K562 (cell line): ENCODE data around the gene STAT4. TPM values are rescaled to one million over a fixed set of nuclear protein-coding genes. Genes with fewer than 3 reads are reported as not detected.

Experiments
- ATAC-seq: fragments of 200-7000 bp; cut with Tn5 transposase; 3 replicates; pipeline ENCODE4 v1.9.1; 2020; ENCODE audit warnings: moderate library complexity
- BruUV-seq: library from RNA; stranded (reverse); fragments of 400-500 nt; replicated peaks from 2 replicates; lab custom pipeline; 2021; lab: Mats Ljungman, UMichigan
- CTCF ChIA-PET: fragments of 300-600 bp; formaldehyde crosslinking; extraction: SDS; loops from one replicate; lab custom pipeline; 2021; ENCODE audit warnings: low intra/inter-chr PET ratio; lab: Yijun Ruan, JAX
- POLR2A ChIA-PET: fragments of 300-600, 350-650 bp; sonication (Branson Sonifier 250); formaldehyde crosslinking; extraction: SDS; loops from one replicate; lab custom pipeline; 2021; ENCODE audit warnings: antibody characterized with exemption, inconsistent platforms; lab: Yijun Ruan, JAX
- DNase-seq, 4 experiments: peaks; one replicate each; pipeline versions ENCODE4 v3.0.0 to v3.0.0-alpha.2; 2011 to 2018; ENCODE audit warnings: low spot score in 3 of 4, mixed read lengths in 3 of 4; ENCODE audit errors: extremely low read depth in 1 of 4
- FAIRE-seq: peaks from 2 replicates; lab custom pipeline; 2011; peaks lifted over from hg19 to GRCh38; lab: Jason Lieb, UNC
- H2AFZ ChIP-seq: 2 replicates; pipeline ENCODE4 v1.6.0; 2011; ENCODE audit warnings: low read depth, low read length, control low read depth, inconsistent platforms
- H3K27ac ChIP-seq: fragments of 200-600 bp; 3 replicates; pipeline ENCODE4 v1.8.0; 2011; ENCODE audit warnings: low read depth, mild to moderate bottlenecking, control low read depth, inconsistent platforms, low read length, moderate library complexity, mixed read lengths; ENCODE audit errors: extremely low read depth
- H3K27me3 ChIP-seq, 2 experiments: fragments of 300-600 bp in 1 of 2; 2 replicates in 1 of 2; 3 replicates in 1 of 2; pipeline versions ENCODE4 v1.6.0 to v1.8.0; 2011; ENCODE audit warnings: inconsistent platforms in 2 of 2, low read length in 2 of 2, mild to moderate bottlenecking in 1 of 2, mixed read lengths in 1 of 2, moderate library complexity in 1 of 2; ENCODE audit not compliant: control insufficient read depth in 2 of 2, insufficient read depth in 2 of 2
- H3K36me3 ChIP-seq: fragments of 300-600 bp; 3 replicates; pipeline ENCODE4 v1.8.0; 2011; ENCODE audit warnings: mild to moderate bottlenecking, low read length, inconsistent platforms; ENCODE audit not compliant: control insufficient read depth, insufficient read depth
- H3K4me1 ChIP-seq, 2 experiments: fragments of 200-600 bp in 1 of 2; replicated peaks in 1 of 2; 2 replicates in 1 of 2; 3 replicates in 1 of 2; pipeline versions ENCODE4 v1.5.1 to v1.8.0; 2011; ENCODE audit warnings: inconsistent platforms in 2 of 2, low read length in 2 of 2, mild to moderate bottlenecking in 1 of 2, mixed read lengths in 1 of 2, moderate library complexity in 1 of 2; ENCODE audit not compliant: control insufficient read depth in 2 of 2, insufficient read depth in 2 of 2
- H3K4me2 ChIP-seq: 2 replicates; pipeline ENCODE4 v1.6.1; 2011; ENCODE audit warnings: low read length, control low read depth, inconsistent platforms, mixed read lengths; ENCODE audit not compliant: insufficient read depth
- H3K4me3 ChIP-seq: fragments of 200-600 bp; sonication (generic), shearing (Covaris generic); 2 replicates; pipeline ENCODE4 v1.5.1; 2016; ENCODE audit warnings: control low read depth, inconsistent platforms
- H3K79me2 ChIP-seq: fragments of 200-600 bp; 3 replicates; pipeline ENCODE4 v1.8.0; 2011; ENCODE audit warnings: low read length, inconsistent platforms; ENCODE audit not compliant: control insufficient read depth, insufficient read depth
- H3K9ac ChIP-seq, 2 experiments: 2 replicates each; pipeline versions ENCODE4 v1.6.0 to v1.6.1; 2011; ENCODE audit warnings: low read depth in 2 of 2, low read length in 2 of 2, control low read depth in 1 of 2, inconsistent platforms in 1 of 2, mild to moderate bottlenecking in 1 of 2, mixed read lengths in 1 of 2; ENCODE audit not compliant: insufficient read depth in 1 of 2
- H3K9me1 ChIP-seq: one replicate; pipeline ENCODE4 v1.6.0; 2011; ENCODE audit warnings: inconsistent platforms, mild to moderate bottlenecking, low read length, moderate library complexity; ENCODE audit not compliant: control insufficient read depth, insufficient read depth
- H3K9me3 ChIP-seq: replicated peaks from 2 replicates; pipeline ENCODE4 v1.5.1; 2011; ENCODE audit warnings: low read depth, low read length, inconsistent platforms; ENCODE audit not compliant: control insufficient read depth, insufficient read depth
- H4K20me1 ChIP-seq: replicated peaks from 2 replicates; pipeline ENCODE4 v1.6.1; 2011; ENCODE audit warnings: low read length, inconsistent platforms, mixed read lengths; ENCODE audit not compliant: control insufficient read depth, insufficient read depth
- EWSR1 ChIP-seq: fragments of 450-650 bp; IDR thresholded peaks from 2 replicates; pipeline ENCODE4 v1.6.1; 2018; ENCODE audit warnings: borderline replicate concordance, mild to moderate bottlenecking, low read depth, moderate library complexity; ENCODE audit not compliant: partially characterized antibody
- FOXA3 ChIP-seq, 2 experiments: fragments of 450-650 bp in 1 of 2; sonication (generic) in 1 of 2; formaldehyde crosslinking; IDR thresholded peaks in 1 of 2; conservative IDR thresholded peaks in 1 of 2; 2 replicates each; pipeline versions ENCODE4 v1.4.0 to v1.8.0; 2020 to 2022; ENCODE audit warnings: mild to moderate bottlenecking in 2 of 2, missing genetic modification reagents in 1 of 2
- MBD2 ChIP-seq: sonication (generic); IDR thresholded peaks from 2 replicates; pipeline ENCODE4 v1.6.1; 2016; ENCODE audit warnings: low read depth, borderline replicate concordance
- MEF2D ChIP-seq: conservative IDR thresholded peaks from 2 replicates; pipeline ENCODE4 v1.6.1; 2016; ENCODE audit warnings: low read depth, missing genetic modification characterization, missing compliant biosample characterization
- WGBS: fragments of 100-300 bp; shearing (Covaris generic); methylation state at CpG from one replicate; pipeline ENCODE4 v1.1.6; 2016; ENCODE audit warnings: low coverage, mixed read lengths; ENCODE audit not compliant: insufficient coverage; ENCODE audit errors: missing lambda C conversion rate; 5-methylcytosine and 5-hydroxymethylcytosine counted together
- in situ Hi-C: fragments of 300-500 bp; cut with MboI; formaldehyde crosslinking; loops from 4 replicates; pipeline ENCODE4 v1.15.0; 2018; ENCODE audit warnings: inconsistent platforms, mixed read lengths
- intact Hi-C: fragments of 100-400 bp; cut with micrococcal nuclease; formaldehyde crosslinking; loops from 2 replicates; pipeline ENCODE4 v1.14.2; 2022
- polyA plus RNA-seq, 8 experiments: library from polyadenylated mRNA; depleted of rRNA in 4 of 8; stranded (reverse) in 5 of 8; unstranded in 3 of 8; fragments of >200 nt; fragmentation: Nextera tagmentation in 2 of 8; fragmentation: Illumina TruSeq in 1 of 8; extraction: Ambion mirVana in 2 of 8; extraction: Trizol in 1 of 8; gene quantifications; 2 replicates each; pipeline versions ENCODE4 v1.2.1 to v1.2.3, GENCODE V29; 2011 to 2014; ENCODE audit warnings: inconsistent platforms in 1 of 8, missing spikeins in 1 of 8
- total RNA-seq, 7 experiments: library from RNA; depleted of rRNA in 6 of 7; stranded (reverse); fragments of >200 nt in 6 of 7; fragmentation: Illumina TruSeq in 2 of 7; extraction: Trizol in 2 of 7; gene quantifications; 2 replicates each; pipeline versions ENCODE4 v1.2.1 to v1.2.3, GENCODE V29; 2011 to 2021; ENCODE audit warnings: low replicate concordance in 1 of 7

STAT4 gene
- total and polyA plus RNA-seq, 9 of the 15 experiments (the other 6 are each of a cell fraction or from before 2014, with no cell fraction given), result 0.01 to 0.06 (median 0.03) TPM; not detected in 6

DNA sequence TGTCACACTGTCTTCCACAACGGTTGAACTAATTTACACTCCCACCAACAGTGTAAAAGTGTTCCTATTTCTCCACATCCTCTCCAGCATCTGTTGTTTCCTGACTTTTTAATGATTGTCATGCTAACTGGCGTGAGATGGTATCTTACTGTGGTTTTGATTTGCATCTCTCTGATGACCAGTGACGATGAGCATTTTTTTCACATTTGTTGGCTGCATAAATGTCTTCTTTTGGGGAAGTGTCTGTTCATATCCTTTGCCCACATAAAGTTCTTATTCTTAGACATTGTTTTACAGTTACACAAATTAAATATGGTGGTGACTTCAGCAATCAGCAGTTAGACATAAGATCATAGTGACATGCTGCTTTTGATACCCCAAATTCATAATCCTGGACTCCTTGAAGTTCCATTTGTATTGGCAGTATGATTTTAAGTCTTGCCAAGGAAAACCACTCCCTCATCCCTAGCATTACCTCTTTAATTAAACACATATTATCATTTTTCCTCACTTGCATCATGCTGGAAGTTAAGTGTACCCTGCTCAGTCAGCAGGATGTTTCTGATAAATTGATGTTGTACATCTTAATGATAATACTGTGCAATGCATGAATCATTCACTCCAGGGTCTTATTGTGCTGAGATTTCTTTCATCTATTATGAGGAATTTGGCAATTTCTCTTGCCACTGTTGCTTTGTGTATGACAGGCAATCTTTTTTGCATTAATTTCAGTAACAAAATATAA lies 69.2 kb downstream of the STAT4 start:
- WGBS, result 5% methylated on average over 3 of the region's 3 CpGs
- no peak for ATAC-seq
- no TSS peak for BruUV-seq
- Histone ChIP-seq H3K36me3 (no peaks in the 10 kb centered on the region), H3K9me1 (no peaks in the 10 kb centered on the region), H4K20me1 (no peaks in the 10 kb centered on the region), H3K4me2 (no peak overlapping the region), H2AFZ (no peak overlapping the region), H3K4me1 (no peaks in the 10 kb centered on the region), H3K9me3 (no peaks in the 10 kb centered on the region), H3K27ac (no peak overlapping the region), H3K27me3 (no peaks in the 10 kb centered on the region), H3K4me3 (no peak overlapping the region), H3K79me2 (no peaks in the 10 kb centered on the region), H3K9ac (no peak overlapping the region)
- ChIA-PET POLR2A (no interaction called here), CTCF (no interaction called here)
- no peak for FAIRE-seq
- no peak for DNase-seq
- in situ Hi-C loops, result no loop called here
- intact Hi-C loops, result no loop called here
- TF ChIP-seq MEF2D (tag), result no peak

DNA sequence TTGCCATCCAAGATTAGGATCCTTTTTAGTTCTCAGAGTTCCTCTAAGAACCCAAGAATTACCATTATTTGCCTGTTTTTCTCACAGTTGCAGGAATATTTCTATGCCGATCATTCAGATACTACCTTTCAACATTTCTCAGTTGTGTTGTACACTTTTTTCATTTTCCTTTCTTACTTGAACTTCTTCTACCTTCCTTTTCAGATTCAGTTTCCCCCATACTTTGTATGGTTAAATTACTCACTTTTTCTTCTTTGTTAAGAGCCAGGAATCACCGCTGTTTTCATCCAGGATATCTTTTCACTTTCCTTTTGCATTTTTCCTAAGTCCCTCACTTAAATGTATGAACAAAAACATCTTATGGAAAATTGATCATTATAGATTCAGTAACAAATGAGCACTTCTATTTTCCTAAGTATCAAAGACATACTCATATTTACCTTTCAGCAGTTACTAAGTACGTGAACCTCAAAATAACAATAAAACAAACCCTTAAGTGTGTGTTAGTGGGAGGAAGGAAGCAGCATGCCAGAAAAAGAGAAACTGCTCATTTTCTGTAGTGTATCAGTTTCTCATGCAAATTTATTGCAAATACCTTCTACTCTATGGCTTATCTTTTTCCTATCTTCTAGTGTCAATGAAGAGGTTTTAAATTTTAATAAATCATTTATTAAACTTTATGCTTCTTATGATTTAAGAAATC lies 72.5 kb downstream of the STAT4 start:
- H3K4me3 ChIP-seq, result no peak overlapping the region
- TF ChIP-seq MBD2, result no peak
- TF ChIP-seq EWSR1, result no peak
- no peak for TF ChIP-seq FOXA3 (CRISPR knock-in tag; conservative IDR thresholded peaks at IDR 0.05 in 1 of 2, IDR thresholded peaks at IDR 0.05 in 1 of 2)
- TF ChIP-seq, all 486 proteins: peak for 0
- intact Hi-C loops (no loop called here), in situ Hi-C loops (no loop called here)
- no peak for FAIRE-seq
- Histone ChIP-seq H3K9ac (no peak overlapping the region), H3K4me2 (no peak overlapping the region), H3K4me1 (no peaks in the 10 kb centered on the region), H2AFZ (no peak overlapping the region), H3K27me3 (no peaks in the 10 kb centered on the region), H3K36me3 (no peaks in the 10 kb centered on the region), H3K9me1 (no peaks in the 10 kb centered on the region), H4K20me1 (no peaks in the 10 kb centered on the region), H3K9me3 (no peaks in the 10 kb centered on the region), H3K27ac (no peak overlapping the region), H3K79me2 (no peaks in the 10 kb centered on the region)
- no peak for ATAC-seq
- POLR2A ChIA-PET, result no interaction called here
- no peak for DNase-seq
- CTCF ChIA-PET, result no interaction called here
- BruUV-seq, result no TSS peak
- 0% methylated on average over 3 of the region's 3 CpGs for WGBS
